Nephron (organoid): ENCODE measurements around the gene LEFTY2.

Source experiments
- H3K27ac Mint-ChIP-seq, 3 experiments: 2 replicates each; pipeline ENCODE4 v1.8.0; 2020; ENCODE audit warnings: mixed read lengths in 3 of 3, mild to moderate bottlenecking in 2 of 3, moderate library complexity in 1 of 3
- H3K27me3 Mint-ChIP-seq: 2 replicates; pipeline ENCODE4 v1.8.0; 2021; ENCODE audit warnings: low read depth, mild to moderate bottlenecking, moderate library complexity, mixed read lengths
- H3K36me3 Mint-ChIP-seq: 2 replicates; pipeline ENCODE4 v1.8.0; 2020; ENCODE audit warnings: low read depth, mixed read lengths
- H3K4me1 Mint-ChIP-seq: 2 replicates; pipeline ENCODE4 v1.8.0; 2020; ENCODE audit warnings: mixed read lengths
- H3K4me3 Mint-ChIP-seq, 3 experiments: 2 replicates each; pipeline ENCODE4 v1.8.0; 2020; ENCODE audit warnings: mild to moderate bottlenecking in 3 of 3, mixed read lengths in 3 of 3, moderate library complexity in 2 of 3
- H3K9me3 Mint-ChIP-seq: 2 replicates; pipeline ENCODE4 v1.8.0; 2020; ENCODE audit warnings: mixed read lengths
- CTCF ChIP-seq, 3 experiments: fragments of 200-600 bp; sonication (generic); IDR thresholded peaks; one replicate each; pipeline ENCODE4 v1.5.0; 2021; ENCODE audit warnings: antibody characterized with exemption in 3 of 3; ENCODE audit not compliant: unreplicated experiment in 3 of 3

Gene LEFTY2

GRCh38 chr1:225954753-225955152, 13.7 kb upstream of the LEFTY2 start:
- peaks cover 8% of the 10 kb centered on the region for H3K27me3 Mint-ChIP-seq
- H3K4me1 Mint-ChIP-seq, result no peaks in the 10 kb centered on the region
- no peak overlapping the region for H3K27ac Mint-ChIP-seq
- no peak overlapping the region for H3K4me3 Mint-ChIP-seq
- no peak for TF ChIP-seq CTCF (IDR thresholded peaks at IDR 0.05; ENCODE audit: unreplicated experiment in 3 of 3)
- H3K9me3 Mint-ChIP-seq, result no peaks in the 10 kb centered on the region
- no peaks in the 10 kb centered on the region for H3K36me3 Mint-ChIP-seq

GRCh38 chr1:225953315-225953714, 12.3 kb upstream of the LEFTY2 start:
- no peak for TF ChIP-seq CTCF (IDR thresholded peaks at IDR 0.05; ENCODE audit: unreplicated experiment in 3 of 3)
- Mint-ChIP-seq H3K9me3 (no peaks in the 10 kb centered on the region), H3K27ac (no peak overlapping the region), H3K4me1 (peaks cover 9% of the 10 kb centered on the region), H3K36me3 (no peaks in the 10 kb centered on the region), H3K27me3 (peaks cover 16% of the 10 kb centered on the region), H3K4me3 (no peak overlapping the region)

- H3K4me1 Mint-ChIP-seq, result peaks cover 10% of the 10 kb centered on the region
- H3K36me3 Mint-ChIP-seq, result no peaks in the 10 kb centered on the region
- no peak overlapping the region for H3K27ac Mint-ChIP-seq
- no peak for TF ChIP-seq CTCF (IDR thresholded peaks at IDR 0.05; ENCODE audit: unreplicated experiment in 3 of 3)
- no peak overlapping the region for H3K4me3 Mint-ChIP-seq
- H3K9me3 Mint-ChIP-seq, result no peaks in the 10 kb centered on the region
- peaks cover 27% of the 10 kb centered on the region for H3K27me3 Mint-ChIP-seq
These were observed 10.0 kb upstream of the LEFTY2 start for GRCh38 chr1:225950905-225951497.

- Mint-ChIP-seq H3K4me3 (no peak overlapping the region), H3K36me3 (no peaks in the 10 kb centered on the region), H3K27ac (peak overlapping the region in 1 of 3 experiments; percentile 22), H3K4me1 (peaks cover 28% of the 10 kb centered on the region), H3K9me3 (no peaks in the 10 kb centered on the region), H3K27me3 (peaks cover 38% of the 10 kb centered on the region)
- TF ChIP-seq CTCF (IDR thresholded peaks at IDR 0.05; ENCODE audit: unreplicated experiment in 3 of 3), result no peak
These were observed 8.0 kb upstream of the LEFTY2 start for GRCh38 chr1:225949041-225949440.

- Mint-ChIP-seq H3K36me3 (no peaks in the 10 kb centered on the region), H3K27ac (no peak overlapping the region), H3K9me3 (no peaks in the 10 kb centered on the region), H3K4me3 (no peak overlapping the region), H3K4me1 (peaks cover 42% of the 10 kb centered on the region), H3K27me3 (peaks cover 36% of the 10 kb centered on the region)
- TF ChIP-seq CTCF (IDR thresholded peaks at IDR 0.05; ENCODE audit: unreplicated experiment in 3 of 3), result no peak
These were observed 5.8 kb upstream of the LEFTY2 start for GRCh38 chr1:225946803-225947202.

- Mint-ChIP-seq H3K4me3 (no peak overlapping the region), H3K9me3 (no peaks in the 10 kb centered on the region), H3K27ac (peak overlapping the region in 2 of 3 experiments; percentile 53 to 72), H3K27me3 (peaks cover 36% of the 10 kb centered on the region), H3K4me1 (peaks cover 49% of the 10 kb centered on the region), H3K36me3 (no peaks in the 10 kb centered on the region)
- TF ChIP-seq CTCF (IDR thresholded peaks at IDR 0.05; ENCODE audit: unreplicated experiment in 3 of 3), result no peak
These were observed 5.1 kb upstream of the LEFTY2 start for GRCh38 chr1:225946082-225946620.
